ENCODE results near the gene DNAJB12.
"Not testable (repeated sequence)": the region's sequence is repeated elsewhere in the genome, so short reads cannot be mapped to it uniquely, and the experiment has no call there.

The DNAJB12 gene

GRCh38 chr10:72316748-72317435 lies 37.8 kb downstream of the DNAJB12 start:
- FAIRE-seq = no peak
- no peak for DNase-seq (ENCODE audit: low spot score)

DNA sequence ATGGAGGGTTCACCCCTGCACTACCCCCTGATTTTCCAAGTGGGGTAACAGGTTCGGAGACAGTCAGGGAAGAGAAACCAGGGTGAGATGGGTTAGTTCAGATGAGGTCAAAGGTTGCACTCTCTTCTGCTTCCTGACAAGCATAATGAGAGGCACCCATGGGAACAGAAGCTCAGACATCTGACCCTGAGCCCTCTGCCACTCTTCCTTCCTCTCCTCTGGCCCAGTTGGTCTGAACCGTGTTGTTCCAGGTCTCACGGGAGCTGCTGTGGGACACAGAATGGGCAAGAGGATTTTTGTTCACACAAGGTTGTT lies 38.4 kb downstream of the DNAJB12 start:
- no peak for FAIRE-seq
- no peak for DNase-seq (ENCODE audit: low spot score)

GRCh38 chr10:72315611-72316385 lies 38.9 kb downstream of the DNAJB12 start:
- DNase-seq (ENCODE audit: low spot score) (no peak), FAIRE-seq (peak; percentile 13)

DNA sequence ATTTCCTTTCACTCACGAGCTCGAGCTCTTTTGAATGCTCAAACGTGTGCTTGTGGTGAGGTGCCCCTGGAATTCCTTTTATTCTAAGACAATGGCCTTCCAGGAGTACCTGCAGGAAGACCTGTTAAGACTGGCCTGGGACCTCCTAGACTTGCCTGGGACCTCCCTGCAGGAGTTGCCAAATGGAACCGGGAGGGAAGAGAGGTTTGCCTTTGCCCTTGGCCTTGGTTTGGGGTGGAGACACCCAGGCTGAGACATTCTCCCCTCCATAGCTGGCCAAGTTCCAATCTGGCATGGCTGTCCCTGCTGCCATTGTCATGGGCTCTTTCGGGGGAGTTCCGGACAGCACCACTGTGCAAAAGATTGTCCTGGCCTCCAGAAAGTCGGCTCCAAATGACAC lies 39.7 kb downstream of the DNAJB12 start:
- DNase-seq (ENCODE audit: low spot score) = no peak
- no peak for FAIRE-seq

- no peak for DNase-seq (ENCODE audit: low spot score)
- no peak for FAIRE-seq
Measured at GRCh38 chr10:72314263-72314662, 40.5 kb downstream of the DNAJB12 start.

GRCh38 chr10:72312865-72313391 lies 41.8 kb downstream of the DNAJB12 start:
- no peak for DNase-seq (ENCODE audit: low spot score)
- FAIRE-seq = no peak

- DNase-seq (ENCODE audit: low spot score) (no peak), FAIRE-seq (no peak)
Measured at GRCh38 chr10:72311667-72312066, 43.1 kb downstream of the DNAJB12 start.

DNA sequence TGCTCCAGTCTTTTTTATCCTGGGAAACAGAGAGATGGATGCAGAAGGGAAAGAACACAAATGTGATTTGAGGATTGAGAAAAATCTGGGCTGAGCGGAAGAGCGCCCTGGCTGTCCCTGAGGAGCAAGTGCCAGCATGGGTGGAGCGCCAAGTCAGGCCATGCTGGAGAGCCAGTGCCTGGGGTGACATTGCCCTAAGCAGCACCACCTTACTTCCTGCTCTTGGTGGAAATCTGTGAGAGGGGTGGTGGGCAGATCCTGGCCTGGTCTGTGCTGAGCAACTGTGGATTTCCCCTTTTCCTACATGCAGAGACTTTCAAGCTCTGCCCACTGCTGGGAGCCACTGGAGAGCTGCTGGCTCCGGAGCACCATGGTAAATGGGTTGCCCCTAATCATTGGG lies 44.1 kb downstream of the DNAJB12 start:
- FAIRE-seq (no peak), DNase-seq (ENCODE audit: low spot score) (no peak)

DNA sequence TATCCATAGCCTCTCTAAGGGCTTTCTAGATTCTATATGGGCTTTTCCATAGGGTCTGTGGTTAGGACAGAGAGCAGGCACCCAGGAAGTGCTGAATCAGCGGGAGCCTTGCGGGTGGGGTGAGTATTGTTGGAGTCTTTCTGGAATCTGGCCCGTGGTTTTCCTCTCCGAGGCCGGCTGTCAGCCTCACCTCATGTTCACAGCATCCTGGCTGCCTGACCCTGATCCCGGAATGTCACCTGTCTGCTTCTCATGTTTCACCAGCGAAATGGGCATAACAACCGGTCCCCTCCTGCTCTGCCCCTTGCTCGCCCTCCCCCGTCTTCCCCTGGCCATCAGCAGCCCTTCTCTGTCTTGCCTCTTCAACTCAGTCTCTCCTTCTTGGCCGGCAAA lies 44.5 kb downstream of the DNAJB12 start:
- FAIRE-seq (no peak), DNase-seq (ENCODE audit: low spot score) (peak; percentile 79)

DNA sequence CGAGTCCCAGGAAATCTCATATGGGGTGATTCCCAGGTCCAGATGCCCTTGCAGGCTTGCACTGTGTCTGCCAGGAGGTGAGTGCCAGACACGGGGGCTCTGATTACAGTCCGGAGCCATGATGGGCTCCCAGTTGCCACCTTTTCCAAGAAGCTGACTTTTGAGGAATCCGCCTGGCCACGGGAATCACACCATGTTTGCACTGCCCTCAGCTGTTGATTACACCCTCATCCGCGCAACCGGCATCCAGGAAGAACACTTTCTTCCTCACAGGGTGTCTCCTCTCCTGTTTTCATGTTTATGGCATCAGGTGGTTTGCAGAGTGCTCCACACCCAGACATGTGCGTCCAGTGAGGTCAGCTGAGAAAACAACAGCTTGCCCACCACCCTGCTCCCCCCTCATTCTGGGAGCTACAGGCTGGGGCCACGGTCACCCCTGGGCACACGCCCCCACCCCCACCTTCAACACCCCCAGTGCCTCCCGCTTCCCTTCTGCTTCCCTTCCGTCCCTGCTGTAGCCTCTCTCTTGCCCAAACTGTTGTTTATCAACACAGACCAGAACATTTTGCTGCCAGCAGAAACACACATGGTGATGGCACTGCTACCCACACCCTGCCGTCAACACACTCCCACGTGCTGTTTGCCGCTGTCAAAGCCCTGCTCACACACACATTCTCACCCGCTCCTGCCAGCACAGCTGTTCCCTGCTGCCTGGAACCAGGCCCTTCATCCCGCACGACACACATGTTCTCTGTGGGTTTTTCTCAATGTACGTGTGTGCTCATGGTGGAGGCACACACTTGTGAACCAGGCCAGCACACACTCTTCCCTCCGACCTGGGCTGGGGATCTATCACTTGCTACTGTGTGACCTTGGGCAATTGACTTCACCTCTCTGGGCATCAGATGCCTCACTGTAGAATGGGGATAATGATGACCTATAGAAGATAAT lies 45.2 kb downstream of the DNAJB12 start:
- DNase-seq (ENCODE audit: low spot score) (no peak), FAIRE-seq (no peak)

DNA sequence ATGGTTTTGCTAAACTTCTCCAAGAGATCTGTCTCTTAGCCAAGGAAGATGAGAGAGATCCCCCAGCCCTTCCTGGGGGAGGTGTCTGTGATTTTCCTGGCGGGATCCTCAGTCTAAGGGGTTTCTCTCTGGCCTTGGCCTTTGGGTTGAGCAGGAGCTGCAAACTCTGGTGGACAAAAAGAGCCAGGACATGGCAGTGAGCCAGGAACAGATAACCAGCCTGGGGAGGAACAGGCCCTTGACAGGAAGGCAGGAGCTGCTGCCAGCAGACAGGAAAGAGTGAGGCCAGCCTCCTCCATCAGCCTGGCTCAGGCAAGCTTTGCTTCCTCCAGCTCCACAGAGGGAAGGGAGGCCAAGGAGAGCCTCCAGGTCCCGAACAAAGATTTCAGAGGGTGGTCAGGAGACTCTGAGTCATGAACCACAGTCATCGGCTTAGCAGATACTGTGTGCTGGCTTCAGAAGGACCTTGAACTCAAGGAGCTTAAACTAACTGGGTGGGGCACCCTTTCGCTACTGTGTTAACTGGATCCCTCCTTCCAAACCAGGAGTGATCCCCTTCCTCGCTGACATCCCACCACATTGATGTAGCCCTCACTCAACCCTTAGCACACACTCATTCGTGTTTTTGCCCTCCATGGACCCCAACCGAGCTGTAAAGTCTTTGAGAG lies 46.3 kb downstream of the DNAJB12 start:
- DNase-seq (ENCODE audit: low spot score) (peak; percentile 72), FAIRE-seq (no peak)

- not testable (repeated sequence) for DNase-seq (ENCODE audit: low spot score); FAIRE-seq
Measured at GRCh38 chr10:72307711-72308110, 47.0 kb downstream of the DNAJB12 start.

GRCh38 chr10:72306215-72306760 lies 48.4 kb downstream of the DNAJB12 start:
- peak; percentile 2 for DNase-seq (ENCODE audit: low spot score)
- no peak for FAIRE-seq

- FAIRE-seq (no peak), DNase-seq (ENCODE audit: low spot score) (no peak)
Measured at GRCh38 chr10:72303424-72304128, 51.1 kb downstream of the DNAJB12 start.

GRCh38 chr10:72298592-72299519 lies 55.9 kb downstream of the DNAJB12 start:
- DNase-seq (ENCODE audit: low spot score) = no peak
- peak; percentile 42 for FAIRE-seq

- DNase-seq (ENCODE audit: low spot score) = peak; percentile 98
Measured at GRCh38 chr10:72297805-72298591, 56.7 kb downstream of the DNAJB12 start.

DNA sequence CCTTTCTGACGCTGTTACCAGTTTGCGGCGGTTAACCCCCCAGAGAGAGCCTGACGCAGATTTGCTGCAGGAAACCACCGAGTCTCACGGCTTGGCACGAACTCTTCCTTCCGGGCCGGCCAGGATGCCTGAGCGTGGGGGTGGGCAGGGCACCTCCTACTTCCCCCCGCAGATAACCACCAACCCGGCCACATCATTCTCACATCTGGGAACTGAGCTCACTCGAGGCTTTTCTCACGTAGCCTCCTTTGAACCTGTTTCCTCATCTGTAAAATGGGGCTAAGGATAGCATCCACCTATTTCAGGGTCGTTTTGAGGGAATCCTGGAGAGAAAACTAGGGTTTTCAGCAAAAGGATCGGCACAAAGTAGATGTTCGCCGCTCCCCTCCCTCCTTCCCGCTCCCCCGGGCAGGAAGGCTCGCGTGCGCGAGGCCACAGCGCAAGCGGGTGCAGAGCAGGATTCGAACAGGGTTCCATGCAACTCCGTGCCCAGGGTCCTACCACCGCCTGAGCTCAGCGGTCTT lies 57.4 kb downstream of the DNAJB12 start:
- FAIRE-seq = peak; percentile 30
- peak; percentile 89 for DNase-seq (ENCODE audit: low spot score)

More at GRCh38 chr10:72297805-72298591, 56.7 kb downstream of the DNAJB12 start:
- no peak for FAIRE-seq

GRCh38 chr10:72296829-72297280 lies 57.9 kb downstream of the DNAJB12 start:
- not testable (repeated sequence) for DNase-seq (ENCODE audit: low spot score); FAIRE-seq
